GM12874 (cell line): Measurements from ENCODE around the gene ISG20L2.

Experiments
- CTCF ChIP-seq: IDR thresholded peaks from 2 replicates; pipeline ENCODE4 v1.5.1; 2011; ENCODE audit warnings: low read depth, mild to moderate bottlenecking, control low read depth, low read length, moderate library complexity; ENCODE audit not compliant: insufficient read depth

The ISG20L2 gene

GRCh38 chr1:156768610-156769295 is 40.2 kb upstream of the ISG20L2 start:
- no peak for TF ChIP-seq CTCF

- TF ChIP-seq CTCF, result no peak
Measured at GRCh38 chr1:156767879-156768604, 39.5 kb upstream of the ISG20L2 start.

- TF ChIP-seq CTCF, result no peak
Measured at GRCh38 chr1:156767101-156767878, 38.7 kb upstream of the ISG20L2 start, which contains the start of gene PRCC. Gene PRCC, plus strand, starts transcription at chr1:156767535. Its CDS starts 237 bp downstream, at chr1:156767772.

GRCh38 chr1:156766298-156767100 is 37.9 kb upstream of the ISG20L2 start:
- no peak for TF ChIP-seq CTCF

GRCh38 chr1:156765666-156766065 is 37.1 kb upstream of the ISG20L2 start:
- no peak for TF ChIP-seq CTCF

GRCh38 chr1:156760796-156761104 is 32.2 kb upstream of the ISG20L2 start:
- no peak for TF ChIP-seq CTCF
